Measurements from ENCODE around the gene KLHL18. TPM values are rescaled to one million over a fixed set of nuclear protein-coding genes. Genes with fewer than 3 reads are reported as not detected.

Gene KLHL18
- total RNA-seq, 1 donor from 2014 or later, result 29.1 TPM

- TF ChIP-seq CTCF (conservative IDR thresholded peaks at IDR 0.05), result no peak
- peaks cover 5% of the 10 kb centered on the region for H3K4me1 Mint-ChIP-seq (ENCODE audit: unreplicated experiment)
These were observed 37.2 kb downstream of the KLHL18 start for GRCh38 chr3:47319956-47320355.

GRCh38 chr3:47323431-47324277 is 40.9 kb downstream of the KLHL18 start:
- no peak for DNase-seq (ENCODE audit: extremely low spot score, unreplicated experiment)
- Mint-ChIP-seq H3K9me3 (no peaks in the 10 kb centered on the region), H3K4me1 (ENCODE audit: unreplicated experiment) (peaks cover 4% of the 10 kb centered on the region), H3K4me3 (no peak overlapping the region), H3K36me3 (peaks cover 10% of the 10 kb centered on the region), H3K27ac (peak overlapping the region; percentile 78), H3K27me3 (no peaks in the 10 kb centered on the region)
- no peak for TF ChIP-seq CTCF (conservative IDR thresholded peaks at IDR 0.05)

More at GRCh38 chr3:47319956-47320355, 37.2 kb downstream of the KLHL18 start:
- Mint-ChIP-seq H3K27ac (no peak overlapping the region), H3K36me3 (peaks cover 10% of the 10 kb centered on the region), H3K27me3 (no peaks in the 10 kb centered on the region), H3K9me3 (no peaks in the 10 kb centered on the region), H3K4me3 (no peak overlapping the region)
- no peak for DNase-seq (ENCODE audit: extremely low spot score, unreplicated experiment)

GRCh38 chr3:47324278-47324865 is 41.6 kb downstream of the KLHL18 start:
- peaks cover 4% of the 10 kb centered on the region for H3K4me1 Mint-ChIP-seq (ENCODE audit: unreplicated experiment)
- no peaks in the 10 kb centered on the region for H3K27me3 Mint-ChIP-seq
- peak; percentile 85 for TF ChIP-seq CTCF (conservative IDR thresholded peaks at IDR 0.05)
- DNase-seq (ENCODE audit: extremely low spot score, unreplicated experiment), result no peak
- H3K36me3 Mint-ChIP-seq, result peaks cover 10% of the 10 kb centered on the region
- H3K4me3 Mint-ChIP-seq, result no peak overlapping the region
- H3K27ac Mint-ChIP-seq, result no peak overlapping the region
- no peaks in the 10 kb centered on the region for H3K9me3 Mint-ChIP-seq

- Mint-ChIP-seq H3K27me3 (no peaks in the 10 kb centered on the region), H3K27ac (peak overlapping the region; percentile 51), H3K36me3 (peaks cover 22% of the 10 kb centered on the region), H3K4me3 (no peak overlapping the region), H3K9me3 (no peaks in the 10 kb centered on the region), H3K4me1 (ENCODE audit: unreplicated experiment) (no peaks in the 10 kb centered on the region)
- TF ChIP-seq CTCF (conservative IDR thresholded peaks at IDR 0.05), result no peak
- DNase-seq (ENCODE audit: extremely low spot score, unreplicated experiment), result no peak
These were observed 51.2 kb downstream of the KLHL18 start for GRCh38 chr3:47333907-47334306.

GRCh38 chr3:47337656-47338055 is 54.9 kb downstream of the KLHL18 start:
- H3K27me3 Mint-ChIP-seq, result no peaks in the 10 kb centered on the region
- no peaks in the 10 kb centered on the region for H3K9me3 Mint-ChIP-seq
- H3K4me3 Mint-ChIP-seq, result no peak overlapping the region
- peaks cover 26% of the 10 kb centered on the region for H3K36me3 Mint-ChIP-seq
- no peak for DNase-seq (ENCODE audit: extremely low spot score, unreplicated experiment)
- no peaks in the 10 kb centered on the region for H3K4me1 Mint-ChIP-seq (ENCODE audit: unreplicated experiment)
- no peak overlapping the region for H3K27ac Mint-ChIP-seq
- TF ChIP-seq CTCF (conservative IDR thresholded peaks at IDR 0.05), result no peak
